IMR-90 (cell line): ENCODE data around the gene WDR27. TPM values are rescaled to one million over a fixed set of nuclear protein-coding genes. Genes with fewer than 3 reads are reported as not detected.

Experiments used
- ATAC-seq: fragments of 200-7000 bp; cut with Tn5 transposase; 2 replicates; pipeline ENCODE4 v1.9.1; 2020; ENCODE audit warnings: low read depth, mild to moderate bottlenecking, moderate library complexity
- BruUV-seq: library from RNA; stranded (reverse); fragments of 400-500 nt; replicated peaks from 2 replicates; lab custom pipeline; 2021; lab: Mats Ljungman, UMichigan
- CTCF ChIA-PET: fragments of 300-600 bp; formaldehyde crosslinking; extraction: SDS; loops from one replicate; lab custom pipeline; 2021; ENCODE audit warnings: antibody characterized with exemption; lab: Yijun Ruan, JAX
- POLR2A ChIA-PET: fragments of 300-600 bp; sonication (Branson Sonifier 250); formaldehyde crosslinking; loops from one replicate; lab custom pipeline; 2022; ENCODE audit warnings: antibody characterized with exemption; ENCODE audit not compliant: unreplicated experiment; lab: Charles Lee
- DNase-seq: peaks from one replicate; pipeline ENCODE4 v3.0.0; 2013
- H2AFZ ChIP-seq: replicated peaks from 2 replicates; pipeline ENCODE3; 2013; ENCODE audit warnings: low read length, mild to moderate bottlenecking; ENCODE audit not compliant: poor library complexity
- H2AK5ac ChIP-seq: 2 replicates; pipeline ENCODE4 v1.6.1; 2013; ENCODE audit warnings: low read depth, low read length, inconsistent platforms
- H2AK9ac ChIP-seq: replicated peaks from 2 replicates; pipeline ENCODE3; 2013; ENCODE audit warnings: mild to moderate bottlenecking, low read depth, low read length, moderate library complexity; ENCODE audit not compliant: poor library complexity
- H2BK120ac ChIP-seq: 2 replicates; pipeline ENCODE4 v1.6.1; 2013; ENCODE audit warnings: low read depth, low read length, inconsistent platforms
- H2BK15ac ChIP-seq: 3 replicates; pipeline ENCODE4 v1.6.1; 2013; ENCODE audit warnings: low read depth, low read length, inconsistent platforms
- H2BK20ac ChIP-seq: 2 replicates; pipeline ENCODE4 v1.6.1; 2013; ENCODE audit warnings: low read depth, mild to moderate bottlenecking, inconsistent platforms, low read length, moderate library complexity
- H2BK5ac ChIP-seq: 2 replicates; pipeline ENCODE4 v1.6.1; 2013; ENCODE audit warnings: mild to moderate bottlenecking, low read depth, low read length, inconsistent platforms; ENCODE audit not compliant: poor library complexity, severe bottlenecking
- H3K14ac ChIP-seq: replicated peaks from 2 replicates; pipeline ENCODE4 v1.6.1; 2013; ENCODE audit warnings: low read depth, low read length, inconsistent platforms
- H3K18ac ChIP-seq: 2 replicates; pipeline ENCODE4 v1.6.1; 2013; ENCODE audit warnings: low read depth, low read length, control low read depth
- H3K23ac ChIP-seq: 2 replicates; pipeline ENCODE4 v1.6.1; 2013; ENCODE audit warnings: low read depth, low read length, inconsistent platforms
- H3K27ac ChIP-seq: 2 replicates; pipeline ENCODE4 v1.5.1; 2013; ENCODE audit warnings: mild to moderate bottlenecking, control low read depth, low read length; ENCODE audit not compliant: insufficient read depth
- H3K27me3 ChIP-seq: 2 replicates; pipeline ENCODE4 v1.6.1; 2013; ENCODE audit warnings: low read length; ENCODE audit not compliant: control insufficient read depth, insufficient read depth
- H3K36me3 ChIP-seq: 2 replicates; pipeline ENCODE4 v1.6.1; 2013; ENCODE audit warnings: low read length, mixed read lengths; ENCODE audit not compliant: control insufficient read depth, insufficient read depth
- H3K4ac ChIP-seq: 2 replicates; pipeline ENCODE4 v1.6.1; 2013; ENCODE audit warnings: low read depth, low read length, inconsistent platforms
- H3K4me1 ChIP-seq: 2 replicates; pipeline ENCODE4 v1.6.1; 2013; ENCODE audit warnings: low read length, mixed read lengths; ENCODE audit not compliant: control insufficient read depth, insufficient read depth
- H3K4me2 ChIP-seq: 2 replicates; pipeline ENCODE4 v1.6.1; 2013; ENCODE audit warnings: low read depth, mild to moderate bottlenecking, control low read depth, low read length, moderate library complexity
- H3K4me3 ChIP-seq: 2 replicates; pipeline ENCODE4 v1.5.1; 2013; ENCODE audit warnings: low read depth, mild to moderate bottlenecking, control low read depth, low read length, moderate library complexity; ENCODE audit not compliant: insufficient read depth
- H3K56ac ChIP-seq: 2 replicates; pipeline ENCODE4 v1.6.1; 2013; ENCODE audit warnings: low read length, inconsistent platforms; ENCODE audit not compliant: insufficient read depth; ENCODE audit errors: extremely low read depth
- H3K79me1 ChIP-seq, 2 experiments: 2 replicates each; pipeline ENCODE4 v1.6.1; 2013; ENCODE audit warnings: low read length in 2 of 2, inconsistent platforms in 1 of 2, low read depth in 1 of 2
- H3K9ac ChIP-seq: 2 replicates; pipeline ENCODE4 v1.6.1; 2013; ENCODE audit warnings: low read depth, low read length, control low read depth
- H3K9me1 ChIP-seq: 2 replicates; pipeline ENCODE4 v1.6.1; 2013; ENCODE audit warnings: low read length, inconsistent platforms; ENCODE audit not compliant: insufficient read depth
- H3K9me3 ChIP-seq: 2 replicates; pipeline ENCODE4 v1.6.1; 2013; ENCODE audit warnings: low read length; ENCODE audit not compliant: control insufficient read depth, insufficient read depth
- H4K20me1 ChIP-seq: 2 replicates; pipeline ENCODE4 v1.6.1; 2013; ENCODE audit warnings: low read length, inconsistent platforms; ENCODE audit not compliant: insufficient read depth
- H4K5ac ChIP-seq: 2 replicates; pipeline ENCODE4 v1.6.1; 2013; ENCODE audit warnings: mild to moderate bottlenecking, low read depth, low read length, control low read depth
- H4K8ac ChIP-seq, 2 experiments: 2 replicates each; pipeline ENCODE4 v1.6.1; 2013; ENCODE audit warnings: low read depth in 2 of 2, low read length in 2 of 2, control low read depth in 1 of 2, inconsistent platforms in 1 of 2
- H4K91ac ChIP-seq: 2 replicates; pipeline ENCODE4 v1.6.1; 2013; ENCODE audit warnings: low read depth, low read length, inconsistent platforms; ENCODE audit not compliant: insufficient read depth
- BHLHE40 ChIP-seq: fragments of 150-350 bp; IDR thresholded peaks from 2 replicates; pipeline ENCODE4 v1.6.1; 2016; ENCODE audit warnings: mild to moderate bottlenecking, low read depth, low read length
- CEBPB ChIP-seq: IDR thresholded peaks from 2 replicates; pipeline ENCODE4 v1.6.1; 2012; ENCODE audit warnings: low read depth, low read length, improper control_type of control experiment
- CHD1 ChIP-seq: IDR thresholded peaks from 2 replicates; pipeline ENCODE4 v1.6.1; 2012; ENCODE audit warnings: low read depth, low read length, improper control_type of control experiment
- FOS ChIP-seq: fragments of 150-350 bp; IDR thresholded peaks from 2 replicates; pipeline ENCODE4 v1.6.1; 2016; ENCODE audit warnings: low read depth, low read length
- MAFK ChIP-seq: IDR thresholded peaks from 2 replicates; pipeline ENCODE4 v1.6.1; 2012; ENCODE audit warnings: low read depth, low read length, improper control_type of control experiment
- MAZ ChIP-seq: IDR thresholded peaks from 2 replicates; pipeline ENCODE4 v1.6.1; 2012; ENCODE audit warnings: low read depth, mild to moderate bottlenecking, low read length, improper control_type of control experiment, moderate library complexity, borderline replicate concordance
- MXI1 ChIP-seq: IDR thresholded peaks from 2 replicates; pipeline ENCODE4 v1.6.1; 2012; ENCODE audit warnings: low read depth, mild to moderate bottlenecking, low read length, moderate library complexity, borderline replicate concordance
- NFE2L2 ChIP-seq: fragments of 150-350 bp; IDR thresholded peaks from 2 replicates; pipeline ENCODE4 v1.6.1; 2016; ENCODE audit warnings: low read depth, mild to moderate bottlenecking, low read length
- POLR2A ChIP-seq: IDR thresholded peaks from 2 replicates; pipeline ENCODE4 v1.6.1; 2012; ENCODE audit warnings: mild to moderate bottlenecking, low read depth, low read length
- RAD21 ChIP-seq: IDR thresholded peaks from 2 replicates; pipeline ENCODE4 v1.6.1; 2012; ENCODE audit warnings: low read length, improper control_type of control experiment
- RCOR1 ChIP-seq: IDR thresholded peaks from 2 replicates; pipeline ENCODE4 v1.6.1; 2012; ENCODE audit warnings: mild to moderate bottlenecking, low read length, improper control_type of control experiment; ENCODE audit not compliant: insufficient replicate concordance
- RFX5 ChIP-seq: IDR thresholded peaks from 2 replicates; pipeline ENCODE4 v1.8.0; 2012; ENCODE audit warnings: low read depth, mild to moderate bottlenecking, low read length, moderate library complexity
- SMC3 ChIP-seq: fragments of 150-350 bp; IDR thresholded peaks from 2 replicates; pipeline ENCODE4 v1.6.1; 2016; ENCODE audit warnings: low read depth, mild to moderate bottlenecking, antibody characterized with exemption, low read length, moderate library complexity
- WGBS, 2 experiments: methylation state at CpG; one replicate each; pipeline versions ENCODE4 v1.1.5 to v1.1.7; 2013; ENCODE audit warnings: missing lambda C conversion rate in 2 of 2; ENCODE audit not compliant: insufficient read length in 1 of 2; ENCODE audit errors: extremely low coverage in 2 of 2; 5-methylcytosine and 5-hydroxymethylcytosine counted together
- dilution Hi-C: fragments of 300-500 bp; cut with HindIII; formaldehyde crosslinking; loops from one replicate; pipeline ENCODE4 v1.14.3; 2018; ENCODE audit warnings: low sequenced_read_pairs; ENCODE audit not compliant: unreplicated experiment
- in situ Hi-C: fragments of 300-500 bp; cut with MboI; formaldehyde crosslinking; loops from 3 replicates; pipeline ENCODE4 v1.14.3; 2019; ENCODE audit warnings: low sequenced_read_pairs, inconsistent platforms, mixed read lengths
- intact Hi-C: fragments of 100-400 bp; cut with micrococcal nuclease; formaldehyde crosslinking; loops from 2 replicates; pipeline ENCODE4 v1.10.0; 2022
- polyA plus RNA-seq, 3 experiments: library from polyadenylated mRNA; depleted of rRNA; stranded (reverse); fragments of >200 nt; gene quantifications; 2 replicates each; pipeline ENCODE4 v1.2.3, GENCODE V29; 2012; ENCODE audit warnings: low replicate concordance in 1 of 3
- total RNA-seq: library from RNA; depleted of rRNA; stranded (reverse); fragments of >200 nt; gene quantifications from 2 replicates; pipeline ENCODE4 v1.2.3, GENCODE V29; 2012
- TF ChIP-seq, protein P1 (sequence below): fragments of 150-350 bp; IDR thresholded peaks from 2 replicates; pipeline ENCODE4 v1.6.1; 2016; ENCODE audit warnings: low read depth, mild to moderate bottlenecking, low read length, moderate library complexity, borderline replicate concordance
- TF ChIP-seq, protein P2 (sequence below): conservative IDR thresholded peaks from 2 replicates; pipeline ENCODE4 v1.5.1; 2012; ENCODE audit warnings: mild to moderate bottlenecking, low read depth, low read length, improper control_type of control experiment
- TF ChIP-seq, protein P3 (sequence below): fragments of 150-350 bp; IDR thresholded peaks from 2 replicates; pipeline ENCODE4 v1.6.1; 2017; ENCODE audit warnings: mild to moderate bottlenecking, antibody characterized with exemption, low read length, low read depth

The WDR27 gene
- total and polyA plus RNA-seq, 2 of the 4 experiments (the other 2 are of a cell fraction) = 7.0 to 18.5 TPM

DNA sequence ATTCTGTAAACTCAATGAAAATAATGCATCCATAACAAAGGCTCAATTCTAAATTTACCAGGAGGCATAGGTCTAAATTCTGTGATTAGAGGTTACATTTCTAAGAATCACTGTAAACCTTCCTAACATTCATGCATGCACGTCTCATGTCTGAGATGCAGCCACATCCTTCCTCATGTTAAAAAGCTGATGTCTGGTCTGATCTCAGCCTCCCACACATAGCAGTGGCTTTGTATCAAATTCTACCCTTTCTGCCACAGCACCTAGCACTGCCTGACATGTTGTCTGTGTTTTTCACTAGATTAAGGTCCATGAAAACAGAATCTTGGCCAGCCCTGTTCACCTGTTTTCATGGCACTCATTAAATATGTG lies 171.1 kb downstream of the WDR27 start:
- WGBS, 2 experiments = 88% methylated on average over 1 of the region's 1 CpG; no CpG with 5 or more reads in 1 of the 2 experiments
- Histone ChIP-seq H2AK5ac (peak overlapping the region; percentile 72; the same call in 1 of the 2 replicates), H3K9ac (peak overlapping the region; percentile 1; the same call in 1 of the 2 replicates), H3K36me3 (no peaks in the 10 kb centered on the region), H2AFZ (no peak overlapping the region), H3K56ac (peak overlapping the region; percentile 16; the same call in 1 of the 2 replicates), H3K9me1 (peaks cover 7% of the 10 kb centered on the region), H3K27me3 (no peaks in the 10 kb centered on the region), H4K5ac (peak overlapping the region; percentile 72; the same call in 1 of the 2 replicates), H3K4me3 (no peak overlapping the region), H3K4me1 (peaks cover 10% of the 10 kb centered on the region), H3K18ac (peak overlapping the region; percentile 6), H2BK20ac (peak overlapping the region; percentile 65), H3K9me3 (peaks cover 7% of the 10 kb centered on the region; the same call in 1 of the 2 replicates), H3K27ac (peak overlapping the region; percentile 51; the same call in 1 of the 2 replicates), H4K20me1 (no peaks in the 10 kb centered on the region), H2BK120ac (peak overlapping the region; percentile 81), H4K8ac (peak overlapping the region; percentile 39 to 56; a peak in 2 of 4 replicates), H3K14ac (peak overlapping the region; percentile 5; the same call in 1 of the 2 replicates), H4K91ac (peak overlapping the region; percentile 79), H3K4ac (peak overlapping the region; percentile 42), H3K79me1 (no peaks in the 10 kb centered on the region), H2AK9ac (no peak overlapping the region), H2BK5ac (peak overlapping the region; percentile 82), H3K23ac (peak overlapping the region; percentile 35), H2BK15ac (peak overlapping the region; percentile 54; the same call in 2 of the 3 replicates), H3K4me2 (peak overlapping the region; percentile 45; the same call in 1 of the 2 replicates)
- ChIA-PET POLR2A (no interaction called here), CTCF (no interaction called here)
- in situ Hi-C loops (no loop called here), intact Hi-C loops (no loop called here), dilution Hi-C loops (no loop called here)
- DNase-seq (no peak), ATAC-seq (no peak)
- TF ChIP-seq, protein P1, sequence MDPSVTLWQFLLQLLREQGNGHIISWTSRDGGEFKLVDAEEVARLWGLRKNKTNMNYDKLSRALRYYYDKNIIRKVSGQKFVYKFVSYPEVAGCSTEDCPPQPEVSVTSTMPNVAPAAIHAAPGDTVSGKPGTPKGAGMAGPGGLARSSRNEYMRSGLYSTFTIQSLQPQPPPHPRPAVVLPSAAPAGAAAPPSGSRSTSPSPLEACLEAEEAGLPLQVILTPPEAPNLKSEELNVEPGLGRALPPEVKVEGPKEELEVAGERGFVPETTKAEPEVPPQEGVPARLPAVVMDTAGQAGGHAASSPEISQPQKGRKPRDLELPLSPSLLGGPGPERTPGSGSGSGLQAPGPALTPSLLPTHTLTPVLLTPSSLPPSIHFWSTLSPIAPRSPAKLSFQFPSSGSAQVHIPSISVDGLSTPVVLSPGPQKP = no peak
- TF ChIP-seq POLR2A (no peak), RCOR1 (no peak), RAD21 (no peak), MAFK (no peak), FOS (no peak), MAZ (no peak), CHD1 (no peak), MXI1 (no peak), RFX5 (no peak), NFE2L2 (no peak), BHLHE40 (no peak), SMC3 (no peak), CEBPB (no peak)
- TF ChIP-seq, protein P2, sequence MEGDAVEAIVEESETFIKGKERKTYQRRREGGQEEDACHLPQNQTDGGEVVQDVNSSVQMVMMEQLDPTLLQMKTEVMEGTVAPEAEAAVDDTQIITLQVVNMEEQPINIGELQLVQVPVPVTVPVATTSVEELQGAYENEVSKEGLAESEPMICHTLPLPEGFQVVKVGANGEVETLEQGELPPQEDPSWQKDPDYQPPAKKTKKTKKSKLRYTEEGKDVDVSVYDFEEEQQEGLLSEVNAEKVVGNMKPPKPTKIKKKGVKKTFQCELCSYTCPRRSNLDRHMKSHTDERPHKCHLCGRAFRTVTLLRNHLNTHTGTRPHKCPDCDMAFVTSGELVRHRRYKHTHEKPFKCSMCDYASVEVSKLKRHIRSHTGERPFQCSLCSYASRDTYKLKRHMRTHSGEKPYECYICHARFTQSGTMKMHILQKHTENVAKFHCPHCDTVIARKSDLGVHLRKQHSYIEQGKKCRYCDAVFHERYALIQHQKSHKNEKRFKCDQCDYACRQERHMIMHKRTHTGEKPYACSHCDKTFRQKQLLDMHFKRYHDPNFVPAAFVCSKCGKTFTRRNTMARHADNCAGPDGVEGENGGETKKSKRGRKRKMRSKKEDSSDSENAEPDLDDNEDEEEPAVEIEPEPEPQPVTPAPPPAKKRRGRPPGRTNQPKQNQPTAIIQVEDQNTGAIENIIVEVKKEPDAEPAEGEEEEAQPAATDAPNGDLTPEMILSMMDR = no peak
- TF ChIP-seq, protein P3, sequence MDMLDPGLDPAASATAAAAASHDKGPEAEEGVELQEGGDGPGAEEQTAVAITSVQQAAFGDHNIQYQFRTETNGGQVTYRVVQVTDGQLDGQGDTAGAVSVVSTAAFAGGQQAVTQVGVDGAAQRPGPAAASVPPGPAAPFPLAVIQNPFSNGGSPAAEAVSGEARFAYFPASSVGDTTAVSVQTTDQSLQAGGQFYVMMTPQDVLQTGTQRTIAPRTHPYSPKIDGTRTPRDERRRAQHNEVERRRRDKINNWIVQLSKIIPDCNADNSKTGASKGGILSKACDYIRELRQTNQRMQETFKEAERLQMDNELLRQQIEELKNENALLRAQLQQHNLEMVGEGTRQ = no peak
- no TSS peak for BruUV-seq
